Measurements from ENCODE around the gene HSFY2. TPM values are rescaled to one million over a fixed set of nuclear protein-coding genes. Genes with fewer than 3 reads are reported as not detected.
"Not testable (repeated sequence)": the region's sequence is repeated elsewhere in the genome, so short reads cannot be mapped to it uniquely, and the experiment has no call there.

HSFY2 gene
- not detected for total RNA-seq
- polyA plus RNA-seq (2013, experiment 1 of 2), result not detected
- polyA plus RNA-seq (2013, experiment 2 of 2), result not detected
- long read RNA-seq, experiment 1, result 0 reads
- long read RNA-seq, experiment 2, result 0 reads
- long read RNA-seq, experiment 3, result 0 reads
- long read RNA-seq, experiment 4, result 0 reads

DNA sequence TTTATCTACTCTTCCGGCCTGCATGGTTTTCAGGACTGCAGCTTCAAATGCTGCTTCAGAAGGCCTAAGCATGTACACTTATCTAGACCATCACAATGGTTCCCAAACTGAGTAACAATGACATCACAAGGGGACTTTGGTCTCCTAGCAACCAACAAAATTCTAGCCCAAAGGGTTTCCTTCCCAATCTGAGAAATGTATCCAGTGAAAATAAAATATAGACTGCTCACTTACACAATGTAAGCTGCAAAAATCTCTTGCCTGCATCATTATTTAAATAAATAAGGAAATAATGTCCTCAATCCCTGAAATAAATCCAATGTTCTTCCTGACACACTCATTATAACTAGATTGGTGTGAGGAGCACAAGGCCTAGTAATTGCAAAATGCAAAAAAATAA is at the start of gene HSFY2:
HSFY2 (minus strand) TSS at position 101 of the 400 bp plus-strand sequence. CDS start 117 bp downstream, outside the sequence.
- H3K9me3 ChIP-seq (ENCODE audit: control insufficient read depth, low read length); H3K4me1 ChIP-seq (ENCODE audit: control insufficient read depth, insufficient read depth, low read length); H3K27me3 Mint-ChIP-seq (ENCODE audit: insufficient read depth); H3K36me3 ChIP-seq (ENCODE audit: control insufficient read depth, insufficient read depth, low read length); H3K9me3 Mint-ChIP-seq; H3K27ac Mint-ChIP-seq; H3K4me3 ChIP-seq (ENCODE audit: low read length); H3K36me3 Mint-ChIP-seq (ENCODE audit: low read depth); H3K27me3 ChIP-seq (ENCODE audit: control insufficient read depth, insufficient read depth, low read length, poor library complexity, severe bottlenecking); H3K27ac ChIP-seq (ENCODE audit: low read depth, low read length); H3K4me3 Mint-ChIP-seq; H3K9ac ChIP-seq (ENCODE audit: extremely low read depth, low read length, poor library complexity, severe bottlenecking); H3K4me1 Mint-ChIP-seq; DNase-seq: not testable (repeated sequence)
- WGBS, 2 experiments (ENCODE audit: insufficient coverage in 1 of 2, insufficient read length in 1 of 2), result no CpG with 5 or more reads among the region's 1 CpG

- H3K4me1 ChIP-seq (ENCODE audit: control insufficient read depth, insufficient read depth, low read length); DNase-seq; H3K9me3 Mint-ChIP-seq; H3K4me3 Mint-ChIP-seq; H3K36me3 ChIP-seq (ENCODE audit: control insufficient read depth, insufficient read depth, low read length); H3K27ac ChIP-seq (ENCODE audit: low read depth, low read length); H3K27ac Mint-ChIP-seq; H3K4me3 ChIP-seq (ENCODE audit: low read length); H3K27me3 ChIP-seq (ENCODE audit: control insufficient read depth, insufficient read depth, low read length, poor library complexity, severe bottlenecking); H3K9ac ChIP-seq (ENCODE audit: extremely low read depth, low read length, poor library complexity, severe bottlenecking); H3K9me3 ChIP-seq (ENCODE audit: control insufficient read depth, low read length); H3K27me3 Mint-ChIP-seq (ENCODE audit: insufficient read depth); H3K4me1 Mint-ChIP-seq; H3K36me3 Mint-ChIP-seq (ENCODE audit: low read depth): not testable (repeated sequence)
- no CpG with 5 or more reads among the region's 5 CpGs for WGBS, 2 experiments (ENCODE audit: insufficient coverage in 1 of 2, insufficient read length in 1 of 2)
Measured at GRCh38 chrY:18815751-18816150, 42.2 kb upstream of the HSFY2 start.

DNA sequence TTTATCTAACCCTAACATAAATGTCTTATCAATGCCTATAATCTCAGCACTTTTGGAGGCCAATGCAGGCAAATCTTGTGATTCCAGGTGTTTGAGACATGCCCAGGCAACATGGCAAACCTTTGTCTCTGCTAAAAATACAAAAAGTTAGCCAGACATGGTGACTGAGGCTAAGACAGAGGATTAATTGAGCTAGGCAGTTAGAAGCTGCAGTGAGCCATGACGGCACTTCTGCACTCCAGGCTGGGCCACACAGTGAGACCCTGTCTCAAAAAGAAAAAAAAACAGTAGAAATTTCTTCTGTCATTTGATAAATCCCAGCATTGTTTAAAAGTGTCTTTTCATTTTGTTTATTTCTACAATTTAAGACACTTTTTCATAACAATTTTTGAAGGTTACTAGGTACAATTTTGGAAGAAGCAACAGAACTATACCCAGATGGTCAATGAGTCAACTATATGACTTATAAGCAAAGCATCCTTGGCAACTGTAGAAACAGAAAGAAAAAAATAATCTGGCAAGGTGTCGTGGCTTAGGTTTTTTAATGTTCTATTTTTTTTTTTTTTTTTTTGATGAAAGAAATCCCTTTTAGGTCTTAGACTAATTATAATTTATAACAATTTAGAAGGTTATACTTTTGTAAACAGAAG is 15.3 kb upstream of the HSFY2 start:
- H3K27ac ChIP-seq (ENCODE audit: low read depth, low read length); H3K4me3 ChIP-seq (ENCODE audit: low read length); H3K27me3 Mint-ChIP-seq (ENCODE audit: insufficient read depth); H3K36me3 Mint-ChIP-seq (ENCODE audit: low read depth); H3K36me3 ChIP-seq (ENCODE audit: control insufficient read depth, insufficient read depth, low read length); H3K9me3 ChIP-seq (ENCODE audit: control insufficient read depth, low read length); H3K4me1 Mint-ChIP-seq; H3K4me1 ChIP-seq (ENCODE audit: control insufficient read depth, insufficient read depth, low read length); DNase-seq; H3K9ac ChIP-seq (ENCODE audit: extremely low read depth, low read length, poor library complexity, severe bottlenecking); H3K27ac Mint-ChIP-seq; H3K4me3 Mint-ChIP-seq; H3K27me3 ChIP-seq (ENCODE audit: control insufficient read depth, insufficient read depth, low read length, poor library complexity, severe bottlenecking); H3K9me3 Mint-ChIP-seq: not testable (repeated sequence)
- no CpG with 5 or more reads among the region's 2 CpGs for WGBS, 2 experiments (ENCODE audit: insufficient coverage in 1 of 2, insufficient read length in 1 of 2)

DNA sequence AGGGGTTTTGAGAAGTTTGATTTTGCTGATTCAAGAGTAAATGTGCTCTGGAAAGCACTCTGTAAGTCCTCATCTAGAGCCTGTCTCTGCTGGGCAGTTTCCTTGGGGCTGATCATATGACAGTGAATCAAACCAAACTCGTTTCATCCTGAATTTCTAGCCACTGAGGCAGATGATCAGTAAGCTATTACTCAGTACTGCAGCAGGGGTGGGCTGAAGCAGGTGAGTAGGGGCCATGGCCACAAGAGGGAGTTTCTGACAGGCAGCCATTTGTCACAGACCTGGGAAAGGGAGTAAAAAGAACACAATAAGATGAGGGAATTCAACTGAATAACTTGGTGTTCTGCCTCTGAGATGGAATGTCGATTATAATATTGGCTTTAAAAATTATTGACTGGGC is 19.5 kb downstream of the HSFY2 start:
- H3K27me3 ChIP-seq (ENCODE audit: control insufficient read depth, insufficient read depth, low read length, poor library complexity, severe bottlenecking); H3K36me3 Mint-ChIP-seq (ENCODE audit: low read depth); H3K36me3 ChIP-seq (ENCODE audit: control insufficient read depth, insufficient read depth, low read length); H3K27ac Mint-ChIP-seq; H3K9me3 Mint-ChIP-seq; H3K27me3 Mint-ChIP-seq (ENCODE audit: insufficient read depth); H3K4me1 Mint-ChIP-seq; H3K4me3 Mint-ChIP-seq; H3K4me3 ChIP-seq (ENCODE audit: low read length); H3K4me1 ChIP-seq (ENCODE audit: control insufficient read depth, insufficient read depth, low read length); H3K27ac ChIP-seq (ENCODE audit: low read depth, low read length); H3K9ac ChIP-seq (ENCODE audit: extremely low read depth, low read length, poor library complexity, severe bottlenecking); DNase-seq; H3K9me3 ChIP-seq (ENCODE audit: control insufficient read depth, low read length): not testable (repeated sequence)
- WGBS, 2 experiments (ENCODE audit: insufficient coverage in 1 of 2, insufficient read length in 1 of 2), result no CpG with 5 or more reads among the region's 2 CpGs

- not testable (repeated sequence) for H3K36me3 ChIP-seq (ENCODE audit: control insufficient read depth, insufficient read depth, low read length); H3K9me3 Mint-ChIP-seq; H3K4me1 Mint-ChIP-seq; H3K36me3 Mint-ChIP-seq (ENCODE audit: low read depth); H3K27me3 ChIP-seq (ENCODE audit: control insufficient read depth, insufficient read depth, low read length, poor library complexity, severe bottlenecking); H3K9me3 ChIP-seq (ENCODE audit: control insufficient read depth, low read length); H3K9ac ChIP-seq (ENCODE audit: extremely low read depth, low read length, poor library complexity, severe bottlenecking); H3K4me1 ChIP-seq (ENCODE audit: control insufficient read depth, insufficient read depth, low read length); H3K27ac ChIP-seq (ENCODE audit: low read depth, low read length); H3K27ac Mint-ChIP-seq; H3K27me3 Mint-ChIP-seq (ENCODE audit: insufficient read depth); H3K4me3 ChIP-seq (ENCODE audit: low read length); H3K4me3 Mint-ChIP-seq; DNase-seq
- WGBS, 2 experiments (ENCODE audit: insufficient coverage in 1 of 2, insufficient read length in 1 of 2), result no CpG with 5 or more reads among the region's 2 CpGs
Measured at GRCh38 chrY:18753133-18753815, 20.3 kb downstream of the HSFY2 start.

GRCh38 chrY:18723714-18724113 is 49.8 kb downstream of the HSFY2 start:
- not testable (repeated sequence) for DNase-seq, H3K27ac Mint-ChIP-seq

More at GRCh38 chrY:18723714-18724113, 49.8 kb downstream of the HSFY2 start:
- no CpG with 5 or more reads among the region's 3 CpGs for WGBS, 2 experiments (ENCODE audit: insufficient coverage in 1 of 2, insufficient read length in 1 of 2)
- not testable (repeated sequence) for H3K4me1 Mint-ChIP-seq; H3K36me3 Mint-ChIP-seq (ENCODE audit: low read depth); H3K36me3 ChIP-seq (ENCODE audit: control insufficient read depth, insufficient read depth, low read length); H3K9me3 ChIP-seq (ENCODE audit: control insufficient read depth, low read length); H3K27me3 ChIP-seq (ENCODE audit: control insufficient read depth, insufficient read depth, low read length, poor library complexity, severe bottlenecking); H3K9me3 Mint-ChIP-seq; H3K27me3 Mint-ChIP-seq (ENCODE audit: insufficient read depth); H3K27ac ChIP-seq (ENCODE audit: low read depth, low read length); H3K4me1 ChIP-seq (ENCODE audit: control insufficient read depth, insufficient read depth, low read length); H3K9ac ChIP-seq (ENCODE audit: extremely low read depth, low read length, poor library complexity, severe bottlenecking); H3K4me3 Mint-ChIP-seq; H3K4me3 ChIP-seq (ENCODE audit: low read length)

Data from endodermal cell (in vitro differentiated cells).